ENCODE data around the gene SLC22A16. TPM values are rescaled to one million over a fixed set of nuclear protein-coding genes. Genes with fewer than 3 reads are reported as not detected.

Gene SLC22A16
- total RNA-seq, 1 donor from 2014 or later, result not detected

DNA sequence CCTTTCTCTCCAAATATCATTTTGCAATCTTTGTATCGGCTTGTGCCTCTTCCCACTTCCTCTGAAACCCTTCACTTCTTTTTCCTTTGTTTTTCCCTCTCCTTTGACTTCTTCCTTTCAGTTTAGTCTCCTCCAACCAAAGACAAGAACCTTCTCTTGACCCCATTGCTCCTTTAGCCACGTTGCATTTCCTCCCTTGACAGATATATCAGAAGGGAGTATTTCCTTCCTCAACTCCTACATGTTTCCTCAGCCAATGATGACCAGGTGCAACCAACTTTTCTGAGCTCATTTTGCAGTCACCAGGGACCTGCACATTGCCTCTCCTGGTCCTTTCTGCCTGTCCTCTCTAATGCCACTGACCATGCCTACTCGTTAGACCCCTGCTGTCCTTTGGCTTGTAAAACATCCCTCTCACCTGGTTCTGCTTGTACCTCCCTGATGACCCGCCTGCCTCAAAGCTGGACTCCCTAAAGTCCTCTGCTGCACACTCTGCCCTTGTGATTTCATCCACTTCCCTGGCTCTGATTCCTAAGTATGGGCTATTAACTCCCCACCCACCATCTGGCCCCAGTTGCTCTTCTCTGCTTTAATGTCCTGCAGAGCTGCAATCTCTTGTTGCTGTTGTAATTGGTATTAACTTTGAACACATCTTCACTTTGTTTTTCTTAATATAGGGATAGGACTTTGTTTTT is 27.4 kb downstream of the SLC22A16 start:
- H3K4me1 Mint-ChIP-seq, result no peaks in the 10 kb centered on the region
- H3K27ac Mint-ChIP-seq, result no peak overlapping the region
- DNase-seq, result no peak
- no peaks in the 10 kb centered on the region for H3K36me3 Mint-ChIP-seq (ENCODE audit: low read depth)
- H3K27me3 Mint-ChIP-seq, result peaks cover 11% of the 10 kb centered on the region
- intact Hi-C loops (cut with micrococcal nuclease), result no loop called here
- no peak overlapping the region for H3K4me3 Mint-ChIP-seq
- H3K9me3 Mint-ChIP-seq, result no peaks in the 10 kb centered on the region

DNA sequence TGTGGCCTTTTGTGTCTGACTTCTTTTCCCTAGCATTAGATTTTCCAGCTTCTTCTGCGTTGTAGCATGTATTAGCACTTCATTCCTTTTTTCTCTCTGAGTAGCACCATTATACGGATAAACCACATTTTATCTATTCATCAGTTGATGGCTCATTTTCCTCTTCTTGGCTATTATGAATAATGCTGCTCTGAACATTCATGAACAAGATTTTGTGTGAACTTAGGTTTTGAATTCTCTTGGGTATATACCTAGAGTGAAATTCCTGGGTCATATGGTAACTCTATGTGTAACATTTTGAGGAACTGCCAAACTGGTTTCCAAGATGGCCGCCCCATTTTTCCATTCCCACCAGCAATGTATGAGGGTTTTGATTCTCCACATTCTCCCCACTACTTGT is 28.7 kb downstream of the SLC22A16 start:
- Mint-ChIP-seq H3K27me3 (peaks cover 11% of the 10 kb centered on the region), H3K36me3 (ENCODE audit: low read depth) (no peaks in the 10 kb centered on the region), H3K27ac (no peak overlapping the region), H3K4me1 (no peaks in the 10 kb centered on the region), H3K4me3 (no peak overlapping the region), H3K9me3 (no peaks in the 10 kb centered on the region)
- intact Hi-C loops (cut with micrococcal nuclease), result no loop called here
- DNase-seq, result no peak

DNA sequence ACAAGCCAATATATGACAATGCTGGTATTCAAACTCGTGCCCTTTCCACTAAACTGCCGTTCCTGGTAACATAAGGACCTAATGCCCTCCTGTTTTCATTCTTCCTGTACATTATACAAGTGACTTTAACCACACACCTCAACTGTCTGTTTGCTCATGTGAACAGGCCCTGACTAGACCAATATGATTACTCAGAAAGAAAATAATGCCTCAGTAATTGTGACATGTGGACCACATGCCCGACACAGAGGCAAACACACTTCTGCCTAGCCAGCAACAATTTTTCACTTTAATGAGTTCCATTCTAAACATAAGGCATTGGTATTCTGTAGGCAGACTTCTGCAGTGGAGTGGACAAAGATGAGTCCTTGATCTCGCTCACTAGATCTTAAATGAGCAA is 30.0 kb downstream of the SLC22A16 start:
- no peak for DNase-seq
- intact Hi-C loops (cut with micrococcal nuclease), result no loop called here
- Mint-ChIP-seq H3K4me3 (no peak overlapping the region), H3K27ac (no peak overlapping the region), H3K36me3 (ENCODE audit: low read depth) (no peaks in the 10 kb centered on the region), H3K9me3 (no peaks in the 10 kb centered on the region), H3K27me3 (peaks cover 3% of the 10 kb centered on the region), H3K4me1 (no peaks in the 10 kb centered on the region)

DNA sequence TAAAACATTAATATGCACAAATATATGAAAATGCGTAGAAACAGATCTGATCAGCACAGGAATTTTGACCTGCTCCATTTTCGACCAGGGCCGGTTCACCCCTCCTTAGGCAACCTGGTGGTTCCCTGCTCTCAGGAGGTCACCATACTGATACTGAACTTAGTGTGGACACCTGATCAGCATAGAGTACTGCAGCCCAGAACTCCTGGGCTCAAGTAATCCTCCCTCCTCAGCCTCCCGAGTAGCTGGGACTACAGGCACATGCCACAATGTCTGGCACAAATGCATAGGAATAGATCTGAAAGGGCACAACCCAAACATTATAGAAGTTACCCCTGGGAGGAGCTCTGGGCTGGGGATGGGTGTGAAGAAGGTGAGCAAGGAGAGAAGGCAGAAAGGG is 36.4 kb downstream of the SLC22A16 start:
- peaks cover 12% of the 10 kb centered on the region for H3K27me3 Mint-ChIP-seq
- H3K4me3 Mint-ChIP-seq, result no peak overlapping the region
- no peak overlapping the region for H3K27ac Mint-ChIP-seq

DNA sequence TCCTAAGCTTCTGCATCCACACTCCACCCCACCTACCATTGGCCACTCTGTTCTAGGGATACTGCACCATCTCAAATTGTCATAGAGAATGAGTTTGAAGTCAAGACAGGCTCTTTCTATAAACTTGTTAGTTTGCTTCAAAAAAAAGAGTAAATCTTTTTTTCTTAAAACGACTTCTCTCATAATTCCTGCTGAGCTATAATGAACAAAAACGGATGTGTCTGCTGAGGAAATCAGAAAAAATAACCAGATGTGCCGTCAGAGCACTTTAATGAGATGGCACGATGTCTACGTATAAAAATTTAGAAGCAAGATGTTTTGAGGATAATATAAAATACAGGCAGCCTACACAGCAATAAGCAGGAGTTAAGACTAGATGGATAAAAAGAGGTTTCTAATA is 37.1 kb downstream of the SLC22A16 start:
- H3K27me3 Mint-ChIP-seq, result peaks cover 12% of the 10 kb centered on the region
- H3K4me3 Mint-ChIP-seq, result no peak overlapping the region
- no peaks in the 10 kb centered on the region for H3K36me3 Mint-ChIP-seq (ENCODE audit: low read depth)
- intact Hi-C loops (cut with micrococcal nuclease), result no loop called here
- no peak for DNase-seq
- no peaks in the 10 kb centered on the region for H3K4me1 Mint-ChIP-seq
- H3K27ac Mint-ChIP-seq, result no peak overlapping the region
- no peaks in the 10 kb centered on the region for H3K9me3 Mint-ChIP-seq

More for the DNA sequence above, 36.4 kb downstream of the SLC22A16 start:
- no peak for DNase-seq
- Mint-ChIP-seq H3K36me3 (ENCODE audit: low read depth) (no peaks in the 10 kb centered on the region), H3K9me3 (no peaks in the 10 kb centered on the region), H3K4me1 (no peaks in the 10 kb centered on the region)
- intact Hi-C loops (cut with micrococcal nuclease), result no loop called here

DNA sequence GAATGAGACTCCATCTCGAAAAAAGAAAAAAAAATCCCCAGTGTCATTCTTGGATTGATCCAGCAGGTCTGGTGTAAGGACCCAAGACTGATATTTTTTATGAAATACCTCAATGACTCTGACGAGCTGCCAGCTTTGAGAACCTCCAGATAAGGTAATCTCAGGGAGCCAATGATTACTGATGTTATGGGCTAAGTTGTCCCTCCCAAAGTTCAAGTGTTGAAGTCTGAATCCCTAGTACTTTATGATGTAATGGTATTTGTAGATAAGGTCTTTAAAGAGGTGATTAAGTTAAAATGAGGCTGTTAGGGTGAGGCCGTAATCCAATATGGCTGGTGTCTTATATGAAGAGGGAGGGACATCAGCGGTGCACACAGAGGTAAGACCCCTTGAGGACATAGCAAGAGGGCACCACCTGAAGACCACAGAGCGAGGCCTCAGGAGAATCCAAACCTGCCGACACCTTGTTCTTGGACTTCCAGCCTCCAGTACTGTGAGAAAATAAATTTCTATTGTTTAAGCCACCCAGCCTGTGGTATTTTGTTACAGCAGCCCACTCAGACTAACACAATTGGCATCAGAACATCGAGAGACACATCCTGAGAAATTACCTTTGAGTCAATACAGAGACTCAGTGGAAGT is 41.3 kb downstream of the SLC22A16 start:
- Mint-ChIP-seq H3K36me3 (ENCODE audit: low read depth) (no peaks in the 10 kb centered on the region), H3K27me3 (peaks cover 8% of the 10 kb centered on the region), H3K4me3 (no peak overlapping the region), H3K27ac (no peak overlapping the region), H3K4me1 (no peaks in the 10 kb centered on the region), H3K9me3 (no peaks in the 10 kb centered on the region)
- intact Hi-C loops (cut with micrococcal nuclease), result no loop called here
- no peak for DNase-seq

DNA sequence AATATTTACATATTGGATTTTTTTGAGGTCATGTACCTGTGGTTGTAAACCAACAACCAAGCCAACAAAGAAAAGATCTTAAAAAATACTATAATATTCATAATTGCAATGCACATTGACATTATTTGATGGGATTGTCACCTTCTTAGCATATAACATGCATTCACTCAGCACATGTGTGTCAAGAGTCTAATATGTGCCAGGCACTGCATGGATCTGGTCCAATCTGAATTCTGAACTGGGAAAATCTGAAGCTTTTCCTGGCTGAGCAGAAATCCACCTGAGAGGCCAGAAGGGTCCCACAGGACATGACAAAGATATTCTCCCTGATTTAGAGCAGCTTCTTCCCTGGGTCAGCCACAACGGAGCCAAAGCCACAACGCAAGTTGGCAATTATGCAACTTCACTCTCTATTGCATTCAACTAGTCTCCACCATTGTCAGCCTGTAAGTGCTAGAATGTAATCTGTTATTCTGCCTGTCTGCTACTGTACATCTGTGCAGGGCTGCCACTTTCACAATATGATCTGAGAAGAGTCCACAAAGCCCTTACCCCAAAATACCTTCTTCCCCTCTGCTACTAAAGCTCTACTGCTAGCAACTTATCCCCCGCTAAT is 44.0 kb downstream of the SLC22A16 start:
- H3K36me3 Mint-ChIP-seq (ENCODE audit: low read depth), result no peaks in the 10 kb centered on the region
- H3K4me1 Mint-ChIP-seq, result no peaks in the 10 kb centered on the region
- H3K4me3 Mint-ChIP-seq, result no peak overlapping the region
- no peak for DNase-seq
- no peaks in the 10 kb centered on the region for H3K9me3 Mint-ChIP-seq
- no peaks in the 10 kb centered on the region for H3K27me3 Mint-ChIP-seq
- H3K27ac Mint-ChIP-seq, result no peak overlapping the region
- intact Hi-C loops (cut with micrococcal nuclease), result no loop called here

DNA sequence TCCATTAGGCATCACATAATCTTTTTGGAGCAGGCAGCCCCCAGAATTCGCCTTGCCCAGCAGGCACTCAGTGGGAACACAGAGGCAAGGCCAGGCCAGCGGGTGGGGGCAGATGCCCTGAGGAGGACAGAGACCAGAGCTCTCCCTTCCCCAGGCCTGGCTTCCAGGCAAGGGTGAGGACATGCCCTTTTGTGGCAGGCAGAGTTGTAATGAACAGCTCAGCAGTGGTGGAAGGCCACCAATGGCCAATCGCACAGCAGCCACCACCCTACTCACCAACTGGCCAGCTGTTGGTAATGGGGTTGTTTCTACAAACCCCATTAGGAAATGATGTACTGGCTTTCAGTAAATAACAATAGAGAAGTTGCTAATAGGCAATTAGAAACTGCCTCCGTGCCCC is 45.7 kb downstream of the SLC22A16 start:
- no peak for DNase-seq
- Mint-ChIP-seq H3K9me3 (no peaks in the 10 kb centered on the region), H3K4me3 (no peak overlapping the region), H3K4me1 (no peaks in the 10 kb centered on the region), H3K27me3 (peaks cover 2% of the 10 kb centered on the region), H3K36me3 (ENCODE audit: low read depth) (no peaks in the 10 kb centered on the region), H3K27ac (no peak overlapping the region)
- intact Hi-C loops (cut with micrococcal nuclease), result no loop called here

DNA sequence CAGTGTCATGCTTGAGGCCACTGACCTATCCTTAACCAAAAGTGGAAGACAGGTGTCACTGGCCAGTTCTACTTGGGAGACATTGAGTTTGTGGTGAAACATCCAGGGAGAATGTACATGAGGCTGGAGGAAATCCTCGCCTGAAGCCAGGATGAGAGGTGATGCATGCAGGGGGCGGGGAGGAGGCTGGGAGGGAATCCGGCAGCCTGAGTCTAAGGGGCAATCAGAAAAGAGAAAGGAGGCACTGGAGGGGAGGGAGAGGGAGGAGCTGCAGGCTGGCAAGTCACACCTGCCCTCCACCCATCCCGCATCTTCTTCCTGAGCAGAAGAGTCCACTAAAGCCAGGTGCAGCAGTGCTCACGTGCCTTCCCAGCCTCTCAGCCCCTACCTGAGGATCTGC is 46.2 kb downstream of the SLC22A16 start:
- intact Hi-C loops (cut with micrococcal nuclease), result no loop called here
- no peak for DNase-seq
- peaks cover 2% of the 10 kb centered on the region for H3K27me3 Mint-ChIP-seq

DNA sequence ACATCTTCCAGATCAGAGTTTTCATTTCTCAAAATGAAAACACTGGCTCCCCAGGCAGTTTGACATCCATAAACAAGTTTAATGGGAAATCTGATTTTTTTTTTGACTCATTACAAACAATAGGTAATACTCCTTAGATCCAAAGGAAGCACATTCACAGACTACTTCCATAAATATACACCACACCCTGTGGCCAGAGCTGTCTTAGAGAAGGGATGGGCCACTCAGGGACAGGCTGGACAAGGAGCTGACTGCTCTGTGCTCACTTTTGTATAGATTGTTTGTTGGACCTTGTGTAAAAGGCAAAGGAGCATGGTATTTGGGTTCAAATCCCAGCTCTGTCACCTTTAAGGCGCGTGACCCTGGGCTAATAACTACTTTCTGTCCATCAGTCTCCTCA is 48.3 kb downstream of the SLC22A16 start:
- H3K27me3 Mint-ChIP-seq, result peaks cover 8% of the 10 kb centered on the region
- no peak overlapping the region for H3K27ac Mint-ChIP-seq
- H3K4me3 Mint-ChIP-seq, result no peak overlapping the region
- H3K36me3 Mint-ChIP-seq (ENCODE audit: low read depth), result no peaks in the 10 kb centered on the region
- intact Hi-C loops (cut with micrococcal nuclease), result no loop called here
- H3K9me3 Mint-ChIP-seq, result no peaks in the 10 kb centered on the region
- DNase-seq, result no peak
- H3K4me1 Mint-ChIP-seq, result no peaks in the 10 kb centered on the region

More for the DNA sequence above, 46.2 kb downstream of the SLC22A16 start:
- Mint-ChIP-seq H3K36me3 (ENCODE audit: low read depth) (no peaks in the 10 kb centered on the region), H3K27ac (no peak overlapping the region), H3K9me3 (no peaks in the 10 kb centered on the region), H3K4me1 (no peaks in the 10 kb centered on the region), H3K4me3 (no peak overlapping the region)

DNA sequence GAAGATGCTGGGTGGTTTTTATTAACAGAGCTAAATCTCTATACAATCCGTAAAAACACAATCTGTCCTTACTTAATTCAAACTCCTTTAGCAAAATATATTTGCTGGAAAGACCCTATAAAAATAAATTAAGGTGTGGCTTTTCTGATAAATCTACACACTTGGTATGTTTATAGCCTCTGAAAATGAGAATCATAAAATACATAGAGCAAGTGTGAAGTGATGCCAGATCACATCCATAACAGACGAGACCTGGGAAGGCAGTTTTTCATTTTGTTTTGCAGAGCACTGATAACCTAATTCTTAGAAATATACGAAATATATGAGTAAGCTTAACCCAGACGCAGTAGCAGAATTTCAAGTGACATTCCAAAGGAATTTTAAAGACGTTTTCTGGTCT is 50.6 kb downstream of the SLC22A16 start:
- Mint-ChIP-seq H3K27me3 (peaks cover 15% of the 10 kb centered on the region), H3K4me3 (no peak overlapping the region), H3K36me3 (ENCODE audit: low read depth) (no peaks in the 10 kb centered on the region), H3K9me3 (peaks cover 4% of the 10 kb centered on the region), H3K27ac (no peak overlapping the region), H3K4me1 (no peaks in the 10 kb centered on the region)
- intact Hi-C loops (cut with micrococcal nuclease), result no loop called here
- no peak for DNase-seq

DNA sequence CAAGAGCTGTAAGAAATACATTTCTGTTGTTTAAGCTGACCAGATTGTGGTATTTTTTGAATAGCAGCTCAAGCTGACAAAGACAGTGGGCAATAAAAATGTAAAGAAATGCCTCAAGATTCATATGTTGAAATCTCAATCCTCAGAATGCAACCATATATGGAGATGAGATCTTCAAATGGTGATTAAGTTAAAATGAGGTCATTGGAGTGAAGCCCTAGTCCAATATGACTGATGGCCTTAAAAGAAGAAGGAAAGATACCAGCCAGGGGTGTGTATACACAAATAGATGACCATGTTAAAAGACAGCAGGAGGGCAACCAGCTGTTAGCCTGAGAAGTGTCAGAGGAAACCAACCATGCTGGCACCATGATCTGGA is 54.0 kb downstream of the SLC22A16 start:
- intact Hi-C loops (cut with micrococcal nuclease), result no loop called here
- H3K36me3 Mint-ChIP-seq (ENCODE audit: low read depth), result no peaks in the 10 kb centered on the region
- DNase-seq, result no peak
- H3K4me1 Mint-ChIP-seq, result no peaks in the 10 kb centered on the region
- H3K27ac Mint-ChIP-seq, result no peak overlapping the region
- H3K4me3 Mint-ChIP-seq, result no peak overlapping the region
- peaks cover 7% of the 10 kb centered on the region for H3K9me3 Mint-ChIP-seq
- H3K27me3 Mint-ChIP-seq, result peaks cover 17% of the 10 kb centered on the region

DNA sequence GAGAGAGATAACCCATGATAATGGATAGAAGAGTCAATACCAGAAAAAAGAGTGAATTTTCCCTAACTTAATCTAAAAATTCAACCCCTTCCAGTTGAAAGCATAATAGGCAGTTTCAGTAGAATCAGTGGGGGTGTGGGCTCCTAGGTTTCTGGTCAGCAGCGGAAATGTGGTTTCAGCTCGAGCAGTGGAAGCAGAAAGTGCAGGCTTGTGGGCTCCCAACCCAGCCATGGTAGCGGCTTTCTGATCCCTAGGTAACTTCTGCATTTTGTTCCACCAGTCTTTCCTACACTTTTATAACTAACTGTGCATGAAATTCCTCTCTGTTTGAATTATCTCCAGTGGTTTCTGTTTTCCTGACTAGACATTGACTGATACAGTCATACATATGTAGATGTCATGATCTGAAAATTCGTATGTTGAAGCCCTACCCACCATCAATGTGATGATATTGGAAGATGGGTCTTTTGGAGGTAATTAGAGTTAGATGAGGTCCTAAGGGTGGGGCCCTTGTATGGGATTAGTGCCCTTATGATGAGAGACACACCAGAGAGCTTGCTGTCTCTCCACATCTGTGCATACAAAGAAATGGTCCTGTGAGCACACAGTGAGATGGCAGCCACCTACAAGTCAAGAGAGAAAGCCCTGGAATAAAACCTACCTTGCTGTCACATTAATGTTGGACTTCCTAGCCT is 54.5 kb downstream of the SLC22A16 start:
- Mint-ChIP-seq H3K4me1 (no peaks in the 10 kb centered on the region), H3K27ac (no peak overlapping the region), H3K4me3 (no peak overlapping the region), H3K36me3 (ENCODE audit: low read depth) (no peaks in the 10 kb centered on the region), H3K27me3 (peaks cover 17% of the 10 kb centered on the region), H3K9me3 (peaks cover 7% of the 10 kb centered on the region)
- no peak for DNase-seq
- intact Hi-C loops (cut with micrococcal nuclease), result no loop called here
